ENCODE data around the gene TEN1.

DNA sequence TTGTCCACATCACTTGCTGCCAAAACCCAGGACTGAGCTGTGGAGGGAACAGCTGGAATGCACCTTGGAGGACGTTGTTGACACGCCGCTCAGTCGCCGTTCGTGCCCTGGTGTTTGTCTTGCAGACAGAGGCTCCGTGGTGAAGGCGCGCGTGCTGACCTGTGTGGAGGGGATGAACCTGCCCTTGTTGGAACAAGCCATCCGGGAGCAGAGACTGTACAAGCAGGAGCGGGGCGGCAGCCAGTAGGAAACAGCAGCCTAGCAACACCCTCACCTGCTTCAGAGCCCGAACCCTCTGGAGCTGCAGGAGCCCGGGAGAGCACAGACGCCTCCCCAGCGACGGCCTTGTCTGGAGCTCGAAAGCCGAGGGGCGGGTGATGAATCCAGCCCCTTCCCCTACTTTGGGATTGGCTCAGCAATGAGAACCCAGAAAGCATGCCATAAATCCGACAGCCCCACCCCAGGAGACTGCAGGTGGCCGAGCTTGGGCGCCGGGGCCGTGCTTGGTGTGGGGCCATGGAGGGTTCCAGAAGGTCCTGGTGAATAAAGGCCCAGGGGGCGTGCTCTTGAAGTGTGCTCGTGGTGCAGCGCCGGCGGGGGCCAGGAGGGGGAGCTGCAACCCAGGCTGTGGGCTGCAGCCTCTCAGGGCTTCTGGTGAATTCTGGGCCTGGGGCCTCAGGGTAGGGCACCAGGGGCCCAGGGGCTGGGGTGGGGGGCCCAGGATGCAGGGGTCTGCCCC is 21.1 kb downstream of the TEN1 start:
- TF ChIP-seq POLR2A (IDR thresholded peaks at IDR 0.05; ENCODE audit: low read length) (no peak), GATA1 (IDR thresholded peaks at IDR 0.05; ENCODE audit: low read depth, low read length) (no peak)
